GM12878 (cell line): ENCODE results near the gene ABCF1. TPM values are rescaled to one million over a fixed set of nuclear protein-coding genes. Genes with fewer than 3 reads are reported as not detected.

ENCODE experiments used
- CEBPB ChIP-seq, 2 experiments: fragments of 150-350 bp in 1 of 2; IDR thresholded peaks; 2 replicates each; pipeline ENCODE4 v1.6.1; 2012 to 2014; ENCODE audit warnings: low read depth in 2 of 2, low read length in 2 of 2, borderline replicate concordance in 1 of 2, inconsistent platforms in 1 of 2
- CHD4 ChIP-seq: fragments of 200-600 bp; sonication (generic); IDR thresholded peaks from 2 replicates; pipeline ENCODE4 v1.6.1; 2016; ENCODE audit warnings: mild to moderate bottlenecking
- CUX1 ChIP-seq: IDR thresholded peaks from 2 replicates; pipeline ENCODE4 v1.6.1; 2012; ENCODE audit warnings: improper control_type of control experiment, low read depth, low read length; ENCODE audit not compliant: insufficient replicate concordance
- EP300 ChIP-seq, 2 experiments: fragments of 150-350 bp in 1 of 2; IDR thresholded peaks; 2 replicates each; pipeline ENCODE4 v1.6.1; 2011 to 2012; ENCODE audit warnings: low read depth in 2 of 2, low read length in 2 of 2, borderline replicate concordance in 1 of 2, improper control_type of control experiment in 1 of 2, inconsistent platforms in 1 of 2; ENCODE audit not compliant: control insufficient read depth in 1 of 2
- EZH2 ChIP-seq: IDR thresholded peaks from 2 replicates; pipeline ENCODE4 v1.6.1; 2012; ENCODE audit warnings: low read depth, mild to moderate bottlenecking, control low read depth, inconsistent platforms, low read length, borderline replicate concordance; ENCODE audit not compliant: control insufficient read depth
- HCFC1 ChIP-seq: fragments of 150-350 bp; IDR thresholded peaks from 2 replicates; pipeline ENCODE4 v1.6.1; 2014; ENCODE audit warnings: low read length
- MTA3 ChIP-seq: IDR thresholded peaks from 2 replicates; pipeline ENCODE4 v1.6.1; 2012; ENCODE audit warnings: low read length, inconsistent platforms, borderline replicate concordance
- NFIC ChIP-seq: IDR thresholded peaks from 2 replicates; pipeline ENCODE4 v1.6.1; 2012; ENCODE audit warnings: low read depth, mild to moderate bottlenecking, inconsistent platforms, low read length, moderate library complexity
- NR2C2 ChIP-seq: IDR thresholded peaks from 2 replicates; pipeline ENCODE4 v1.6.1; 2011; ENCODE audit warnings: borderline replicate concordance, low read depth; ENCODE audit not compliant: control insufficient read depth, insufficient read length
- PBX3 ChIP-seq: IDR thresholded peaks from 2 replicates; pipeline ENCODE4 v1.6.1; 2011; ENCODE audit warnings: mild to moderate bottlenecking, low read depth, low read length, moderate library complexity; ENCODE audit not compliant: insufficient replicate concordance
- PKNOX1 ChIP-seq: fragments of 450-650 bp; IDR thresholded peaks from 2 replicates; pipeline ENCODE4 v1.6.1; 2016; ENCODE audit warnings: mild to moderate bottlenecking
- RB1 ChIP-seq: fragments of 450-650 bp; formaldehyde crosslinking; IDR thresholded peaks from 2 replicates; pipeline ENCODE4 v1.6.1; 2017; ENCODE audit warnings: mild to moderate bottlenecking, borderline replicate concordance
- SMAD1 ChIP-seq: fragments of 450-650 bp; IDR thresholded peaks from 2 replicates; pipeline ENCODE4 v1.6.1; 2018; ENCODE audit warnings: mild to moderate bottlenecking, low read depth; ENCODE audit not compliant: partially characterized antibody
- STAT1 ChIP-seq: fragments of 450-650 bp; conservative IDR thresholded peaks from 2 replicates; pipeline ENCODE4 v1.6.1; 2014; ENCODE audit warnings: antibody characterized with exemption, mild to moderate bottlenecking
- ZBTB40 ChIP-seq: fragments of 450-650 bp; IDR thresholded peaks from 2 replicates; pipeline ENCODE4 v1.6.1; 2016; ENCODE audit warnings: mild to moderate bottlenecking, moderate library complexity, borderline replicate concordance
- polyA plus RNA-seq, 11 experiments: library from polyadenylated mRNA; depleted of rRNA in 4 of 11; unstranded in 6 of 11; stranded (reverse) in 5 of 11; fragments of >200 nt; fragmentation: Nextera tagmentation in 4 of 11; fragmentation: Illumina TruSeq in 1 of 11; extraction: Ambion mirVana in 4 of 11; extraction: Trizol in 1 of 11; gene quantifications; 1 replicate in 1 of 11; 2 replicates in 10 of 11; pipeline versions ENCODE4 v1.2.1 to v1.2.3, GENCODE V29; 2011 to 2016; ENCODE audit warnings: inconsistent platforms in 2 of 11, missing spikeins in 2 of 11, low read depth in 1 of 11
- total RNA-seq, 4 experiments: library from RNA; depleted of rRNA in 3 of 4; stranded (reverse); fragments of >200 nt in 3 of 4; fragmentation: Illumina TruSeq in 1 of 4; extraction: Trizol in 1 of 4; gene quantifications; 2 replicates each; pipeline versions ENCODE4 v1.2.1 to v1.2.3, GENCODE V29; 2013 to 2021

ABCF1 gene
- total and polyA plus RNA-seq, 10 of the 15 experiments (the other 5 are each of a cell fraction or from before 2014, with no cell fraction given) = 21.3 to 79.6 (median 55.9) TPM

GRCh38 chr6:30617565-30618269 is 46.5 kb downstream of the ABCF1 start, which contains the start of gene MRPS18B (continued):
- TF ChIP-seq MTA3 = no peak; the same call in 1 of the 2 replicates
- no peak for TF ChIP-seq EZH2
- 0 out of 2 replicates have a peak, but pooled peaks have one; percentile 55 for TF ChIP-seq STAT1
- TF ChIP-seq CHD4 = no peak
- TF ChIP-seq RB1 = peak; percentile 79; the same call in 1 of the 2 replicates
- TF ChIP-seq NR2C2 = no peak
- TF ChIP-seq CUX1 = no peak
- TF ChIP-seq CEBPB (IDR thresholded peaks at IDR 0.05; ENCODE audit: borderline replicate concordance in 1 of 2, low read depth in 2 of 2, low read length in 2 of 2) = no peak
- peak; percentile 58 for TF ChIP-seq SMAD1
- peak; percentile 35; the same call in 1 of the 2 replicates for TF ChIP-seq HCFC1
- peak; percentile 54 for TF ChIP-seq PKNOX1
- TF ChIP-seq ZBTB40 = peak; percentile 84; the same call in 1 of the 2 replicates
- TF ChIP-seq NFIC = no peak
- TF ChIP-seq EP300 (IDR thresholded peaks at IDR 0.05; ENCODE audit: borderline replicate concordance in 1 of 2, control insufficient read depth in 1 of 2, low read depth in 2 of 2, low read length in 2 of 2) = no peak
- TF ChIP-seq PBX3 = no peak
